MCF 10A (cell line): ENCODE results near the gene NPNT. TPM values are rescaled to one million over a fixed set of nuclear protein-coding genes. Genes with fewer than 3 reads are reported as not detected.

Experiments used
- BruUV-seq: library from RNA; stranded (reverse); fragments of 400-500 nt; replicated peaks from 2 replicates; lab custom pipeline; 2021; lab: Mats Ljungman, UMichigan
- CTCF ChIA-PET: fragments of 300-600 bp; sonication (Branson Sonifier 250); formaldehyde crosslinking; extraction: SDS; loops from one replicate; lab custom pipeline; 2021; ENCODE audit warnings: antibody characterized with exemption, inconsistent platforms; lab: Yijun Ruan, JAX
- POLR2A ChIA-PET: fragments of 300-600, 350-650 bp; sonication (Branson Sonifier 250); formaldehyde crosslinking; extraction: SDS; loops from one replicate; lab custom pipeline; 2020; ENCODE audit warnings: antibody characterized with exemption, inconsistent platforms; lab: Yijun Ruan, JAX
- DNase-seq: peaks from one replicate; pipeline ENCODE4 v3.0.0-alpha.2; 2018; ENCODE audit not compliant: unreplicated experiment
- H3K27ac Mint-ChIP-seq: one replicate; pipeline ENCODE4 v1.8.0; 2022; ENCODE audit warnings: mild to moderate bottlenecking, low read depth, mixed read lengths; ENCODE audit not compliant: unreplicated experiment
- H3K27me3 Mint-ChIP-seq: one replicate; pipeline ENCODE4 v1.8.0; 2022; ENCODE audit warnings: mixed read lengths; ENCODE audit not compliant: insufficient read depth, unreplicated experiment
- H3K36me3 Mint-ChIP-seq: one replicate; pipeline ENCODE4 v1.8.0; 2022; ENCODE audit warnings: mild to moderate bottlenecking, moderate library complexity, mixed read lengths; ENCODE audit not compliant: insufficient read depth, unreplicated experiment
- H3K4me1 Mint-ChIP-seq: one replicate; pipeline ENCODE4 v1.8.0; 2022; ENCODE audit warnings: mixed read lengths; ENCODE audit not compliant: insufficient read depth, unreplicated experiment
- H3K4me3 Mint-ChIP-seq: one replicate; pipeline ENCODE4 v1.8.0; 2022; ENCODE audit warnings: mild to moderate bottlenecking, moderate library complexity, mixed read lengths; ENCODE audit not compliant: unreplicated experiment
- H3K9me3 Mint-ChIP-seq: one replicate; pipeline ENCODE4 v1.8.0; 2022; ENCODE audit warnings: mixed read lengths; ENCODE audit not compliant: unreplicated experiment
- CTCF ChIP-seq: fragments of 200-600 bp; IDR thresholded peaks from one replicate; pipeline ENCODE4 v1.8.0; 2022; ENCODE audit warnings: antibody characterized with exemption, mild to moderate bottlenecking; ENCODE audit not compliant: unreplicated experiment
- intact Hi-C: fragments of 100-400 bp; cut with micrococcal nuclease; formaldehyde crosslinking; loops from 2 replicates; pipeline ENCODE4 v1.14.1; 2022
- total RNA-seq: library from RNA; stranded (reverse); gene quantifications from 2 replicates; pipeline ENCODE4 v1.2.3, GENCODE V29; 2022

NPNT gene
- total RNA-seq, 1 experiment from 2014 or later, result 0.09 TPM

DNA sequence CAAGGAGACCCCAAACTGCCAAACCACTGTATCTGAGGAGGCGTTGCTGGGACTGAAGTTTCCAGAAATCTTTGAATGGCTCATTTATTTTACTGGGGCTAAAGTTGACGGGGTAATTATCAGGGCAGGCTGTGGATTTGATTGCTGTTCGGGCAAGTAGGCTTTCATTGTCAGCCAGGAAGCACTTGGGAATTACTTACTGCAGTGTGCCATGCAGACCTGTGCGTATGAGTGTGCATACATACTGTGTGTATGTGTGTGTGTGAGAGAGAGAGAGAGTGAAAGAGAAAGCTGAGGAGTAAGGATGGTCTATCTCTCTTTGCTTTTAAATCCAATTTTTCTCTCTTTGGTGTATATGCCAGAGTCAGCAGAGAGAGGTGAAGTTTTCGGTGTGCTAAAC, 122.7 kb downstream of the NPNT start:
- intact Hi-C loops, result no loop called here
- no peaks in the 10 kb centered on the region for H3K4me1 Mint-ChIP-seq
- no peak for TF ChIP-seq CTCF
- ChIA-PET CTCF (no interaction called here), POLR2A (interaction anchor here (1.2 kb wide), 1 partner anchor 14 kb away, joined by 3 read pairs; no protein-coding TSS in a partner anchor)
- BruUV-seq, result no TSS peak
- H3K27ac Mint-ChIP-seq, result no peak overlapping the region
- H3K9me3 Mint-ChIP-seq, result peaks cover 12% of the 10 kb centered on the region
- no peak for DNase-seq
- no peaks in the 10 kb centered on the region for H3K27me3 Mint-ChIP-seq
- H3K36me3 Mint-ChIP-seq, result no peaks in the 10 kb centered on the region
- no peak overlapping the region for H3K4me3 Mint-ChIP-seq

DNA sequence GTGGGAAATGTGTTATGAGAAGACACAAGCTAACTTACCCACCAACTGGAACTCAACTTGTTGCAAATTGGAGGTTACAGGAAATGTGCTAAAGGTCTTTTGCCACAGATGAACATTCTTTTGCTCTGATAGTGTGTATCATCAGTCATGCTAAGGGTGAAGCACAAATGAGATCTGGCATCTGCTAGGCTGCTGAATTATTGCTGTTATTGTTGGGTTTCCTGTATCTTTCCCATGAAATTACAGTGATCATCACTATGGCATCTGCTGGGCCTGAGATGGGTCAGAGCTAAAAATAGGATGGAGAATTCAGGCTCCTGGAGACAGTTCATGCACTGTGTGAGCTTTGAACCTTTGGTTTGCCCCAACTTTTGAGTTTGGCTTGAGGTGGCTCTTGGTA, 124.5 kb downstream of the NPNT start:
- no TSS peak for BruUV-seq
- Mint-ChIP-seq H3K27ac (no peak overlapping the region), H3K9me3 (peaks cover 7% of the 10 kb centered on the region), H3K4me1 (no peaks in the 10 kb centered on the region), H3K4me3 (no peak overlapping the region), H3K27me3 (no peaks in the 10 kb centered on the region), H3K36me3 (no peaks in the 10 kb centered on the region)
- no peak for DNase-seq
- TF ChIP-seq CTCF, result no peak
- ChIA-PET CTCF (interaction anchor here (0.6 kb wide), 2 partner anchors 47 to 1026 kb away, joined by 3 read pairs; no protein-coding TSS in a partner anchor), POLR2A (no interaction called here)
- intact Hi-C loops, result no loop called here

Other genes with a start within 250 kb of the NPNT start
- gene INTS12, start 186.8 kb upstream of the NPNT start, total RNA-seq, result 34.5 and 40.0 TPM in 2 replicates
- 16.3 and 19.2 TPM in 2 replicates for gene GSTCD, start 186.7 kb upstream of the NPNT start, total RNA-seq